Thyroid gland (tissue), 4 donors: ENCODE data around the gene ZNF282. TPM values are rescaled to one million over a fixed set of nuclear protein-coding genes. Genes with fewer than 3 reads are reported as not detected.

ENCODE experiments used
- DNase-seq, 2 donors: peaks; one replicate each; pipeline ENCODE4 v3.0.0-alpha.2; 2019
- H3K27ac ChIP-seq, 3 donors: fragments of 200-600 bp; sonication (generic); 1 replicate in 2 of 3; 2 replicates in 1 of 3; pipeline ENCODE4 v1.5.1; 2016 to 2019; ENCODE audit warnings: mild to moderate bottlenecking in 1 of 3, moderate library complexity in 1 of 3
- H3K27me3 ChIP-seq: fragments of 200-600 bp; sonication (generic); one replicate; pipeline ENCODE4 v1.5.1; 2019
- H3K36me3 ChIP-seq, 2 donors: fragments of 200-600 bp; sonication (generic); one replicate each; pipeline ENCODE4 v1.5.1; 2016 to 2019
- H3K4me1 ChIP-seq, 2 donors: fragments of 200-600 bp; sonication (generic); one replicate each; pipeline ENCODE4 v1.5.1; 2017 to 2019
- H3K4me3 ChIP-seq, 3 donors: fragments of 200-600 bp; sonication (generic); replicated peaks in 1 of 3; 1 replicate in 2 of 3; 2 replicates in 1 of 3; pipeline ENCODE4 v1.5.1; 2016; ENCODE audit warnings: mild to moderate bottlenecking in 1 of 3
- H3K9me3 ChIP-seq: fragments of 200-600 bp; sonication (generic); one replicate; pipeline ENCODE4 v1.5.1; 2017
- POLR2A ChIP-seq, 2 donors: fragments of 450-650 bp; IDR thresholded peaks; one replicate each; pipeline ENCODE4 v1.6.1; 2017; ENCODE audit warnings: antibody characterized with exemption in 2 of 2, mild to moderate bottlenecking in 2 of 2, moderate library complexity in 1 of 2
- WGBS, 2 donors: methylation state at CpG; one replicate each; pipeline ENCODE4 v1.1.5; 2017; 5-methylcytosine and 5-hydroxymethylcytosine counted together
- intact Hi-C: fragments of 100-400 bp; cut with DNase I; formaldehyde crosslinking; loops from one replicate; pipeline ENCODE4 v1.15.1; 2023
- total RNA-seq, 4 donors: library from RNA; depleted of rRNA; stranded (reverse); fragments of >200 nt; gene quantifications; one replicate each; pipeline ENCODE4 v1.2.3, GENCODE V29; 2016
- TF ChIP-seq, protein P1 (sequence below), 6 experiments: fragments of 200-600 bp in 3 of 6; fragments of 450-650 bp in 3 of 6; sonication (generic) in 3 of 6; IDR thresholded peaks; one replicate each; pipeline ENCODE4 v1.5.1; 2016 to 2019; ENCODE audit warnings: antibody characterized with exemption in 6 of 6, mild to moderate bottlenecking in 2 of 6, inconsistent platforms in 1 of 6, moderate library complexity in 1 of 6

Gene ZNF282
- total RNA-seq, 4 donors from 2014 or later = 13.8 to 28.5 (median 21.3) TPM

DNA sequence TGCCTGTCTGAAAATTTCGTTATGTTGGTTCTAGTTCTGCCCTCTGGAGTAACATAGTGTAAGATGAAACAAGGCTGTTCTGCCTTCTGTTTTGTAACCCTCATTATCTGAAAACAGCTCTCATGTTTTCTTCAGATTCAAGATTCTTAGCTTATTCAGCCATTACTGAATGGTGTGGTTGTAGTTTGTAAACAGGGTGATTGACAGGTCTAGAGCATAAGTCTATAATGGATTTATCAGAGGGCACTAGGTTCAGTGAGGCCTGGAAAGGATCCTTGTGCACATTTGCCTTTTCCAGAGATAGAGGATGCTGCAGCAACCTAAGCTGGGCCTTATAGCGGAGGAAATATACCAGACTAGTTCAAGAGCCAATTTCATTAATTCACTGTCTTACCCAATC lies 42.0 kb upstream of the ZNF282 start:
- H3K4me1 ChIP-seq = peaks cover 3 to 11% of the 10 kb centered on the region in 2 donors
- no peaks in the 10 kb centered on the region for H3K27me3 ChIP-seq
- H3K4me3 ChIP-seq = no peak overlapping the region
- intact Hi-C loops = no loop called here
- TF ChIP-seq POLR2A (IDR thresholded peaks at IDR 0.05) = no peak
- TF ChIP-seq, protein P1, sequence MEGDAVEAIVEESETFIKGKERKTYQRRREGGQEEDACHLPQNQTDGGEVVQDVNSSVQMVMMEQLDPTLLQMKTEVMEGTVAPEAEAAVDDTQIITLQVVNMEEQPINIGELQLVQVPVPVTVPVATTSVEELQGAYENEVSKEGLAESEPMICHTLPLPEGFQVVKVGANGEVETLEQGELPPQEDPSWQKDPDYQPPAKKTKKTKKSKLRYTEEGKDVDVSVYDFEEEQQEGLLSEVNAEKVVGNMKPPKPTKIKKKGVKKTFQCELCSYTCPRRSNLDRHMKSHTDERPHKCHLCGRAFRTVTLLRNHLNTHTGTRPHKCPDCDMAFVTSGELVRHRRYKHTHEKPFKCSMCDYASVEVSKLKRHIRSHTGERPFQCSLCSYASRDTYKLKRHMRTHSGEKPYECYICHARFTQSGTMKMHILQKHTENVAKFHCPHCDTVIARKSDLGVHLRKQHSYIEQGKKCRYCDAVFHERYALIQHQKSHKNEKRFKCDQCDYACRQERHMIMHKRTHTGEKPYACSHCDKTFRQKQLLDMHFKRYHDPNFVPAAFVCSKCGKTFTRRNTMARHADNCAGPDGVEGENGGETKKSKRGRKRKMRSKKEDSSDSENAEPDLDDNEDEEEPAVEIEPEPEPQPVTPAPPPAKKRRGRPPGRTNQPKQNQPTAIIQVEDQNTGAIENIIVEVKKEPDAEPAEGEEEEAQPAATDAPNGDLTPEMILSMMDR (IDR thresholded peaks at IDR 0.05) = no peak
- no peaks in the 10 kb centered on the region for H3K9me3 ChIP-seq
- WGBS, 2 donors = 91 to 100% methylated on average over 2 of the region's 2 CpGs
- no peak overlapping the region for H3K27ac ChIP-seq
- DNase-seq = no peak
- H3K36me3 ChIP-seq = peaks cover 0 to 5% of the 10 kb centered on the region in 2 donors

DNA sequence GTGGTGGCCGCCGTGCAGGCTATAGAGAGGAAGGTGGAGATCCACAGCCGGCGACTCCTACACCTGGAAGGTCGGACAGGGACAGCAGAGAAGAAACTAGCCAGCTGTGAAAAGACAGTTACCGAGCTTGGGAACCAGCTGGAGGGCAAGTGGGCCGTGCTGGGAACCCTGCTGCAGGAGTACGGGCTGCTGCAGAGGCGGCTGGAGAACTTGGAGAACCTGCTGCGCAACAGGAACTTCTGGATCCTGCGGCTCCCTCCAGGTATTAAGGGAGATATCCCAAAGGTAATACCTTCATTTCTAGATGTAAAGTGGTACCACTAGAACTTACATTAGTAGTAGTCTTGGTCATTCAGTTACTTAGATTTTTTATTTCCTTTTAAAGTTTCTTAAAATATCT lies 41.3 kb upstream of the ZNF282 start:
- H3K36me3 ChIP-seq = peaks cover 0 to 5% of the 10 kb centered on the region in 2 donors
- H3K27me3 ChIP-seq = no peaks in the 10 kb centered on the region
- WGBS, 2 donors = 92 to 94% methylated on average over 11 of the region's 11 CpGs
- intact Hi-C loops = no loop called here
- no peak for DNase-seq
- H3K27ac ChIP-seq = no peak overlapping the region
- H3K9me3 ChIP-seq = no peaks in the 10 kb centered on the region
- H3K4me1 ChIP-seq = peaks cover 0 to 8% of the 10 kb centered on the region in 2 donors
- no peak for TF ChIP-seq POLR2A (IDR thresholded peaks at IDR 0.05)
- TF ChIP-seq, protein P1 (IDR thresholded peaks at IDR 0.05) = no peak
- no peak overlapping the region for H3K4me3 ChIP-seq

DNA sequence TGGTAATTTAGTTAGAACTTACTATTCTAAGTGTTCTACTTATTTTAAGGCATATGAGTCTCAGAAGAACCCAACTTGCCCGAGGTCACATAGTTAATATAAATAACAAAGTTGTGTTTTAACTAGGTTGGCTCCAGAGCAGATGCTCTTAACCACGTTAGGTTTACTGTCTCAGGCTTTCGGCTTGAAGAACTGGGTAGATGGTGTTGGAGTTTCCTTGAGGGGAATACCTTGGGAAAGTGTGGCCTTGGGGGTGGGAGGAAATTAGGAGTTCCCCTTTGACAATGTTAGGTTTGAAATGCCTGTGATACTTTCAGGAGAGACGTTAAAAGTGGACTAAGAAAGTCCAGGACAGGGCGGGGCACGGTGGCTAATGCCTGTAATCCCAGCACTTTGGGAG lies 38.4 kb upstream of the ZNF282 start:
- no peak for TF ChIP-seq POLR2A (IDR thresholded peaks at IDR 0.05)
- TF ChIP-seq, protein P1 (IDR thresholded peaks at IDR 0.05) = no peak
- Histone ChIP-seq H3K9me3 (no peaks in the 10 kb centered on the region), H3K27me3 (no peaks in the 10 kb centered on the region), H3K4me1 (no peaks in the 10 kb centered on the region), H3K27ac (no peak overlapping the region), H3K36me3 (peaks cover 0 to 5% of the 10 kb centered on the region in 2 donors), H3K4me3 (no peak overlapping the region)
- intact Hi-C loops = no loop called here
- no peak for DNase-seq
- WGBS, 2 donors = 95 to 97% methylated on average over 6 of the region's 6 CpGs

DNA sequence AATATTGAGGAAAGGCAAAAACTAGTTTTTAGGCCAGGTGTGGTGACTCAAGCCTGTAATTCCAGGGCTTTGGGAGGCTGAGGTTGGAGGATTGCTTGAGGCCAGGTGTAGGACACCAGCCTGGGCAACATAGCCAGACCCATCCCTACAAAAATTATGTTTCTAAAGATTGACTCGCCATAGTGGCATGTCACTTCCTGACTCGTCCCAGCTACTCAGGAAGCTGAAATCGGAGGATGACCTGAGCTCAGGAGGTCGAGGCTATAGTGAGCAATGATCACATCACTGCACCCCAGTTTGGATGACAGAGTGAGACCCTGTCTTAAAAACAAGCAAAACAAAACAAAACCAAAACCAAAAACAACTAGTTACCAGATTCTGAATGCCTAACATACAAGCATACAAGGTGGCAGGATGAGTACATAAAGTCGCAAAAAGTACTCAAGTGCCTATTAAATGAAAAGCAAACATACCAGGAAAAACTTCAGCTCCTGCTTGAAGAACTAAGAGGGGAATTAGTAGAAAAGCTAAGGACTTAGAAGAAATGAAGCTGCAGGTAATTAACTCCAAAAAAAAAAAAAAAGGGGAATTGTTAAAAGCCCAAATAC lies 34.0 kb upstream of the ZNF282 start:
- intact Hi-C loops = no loop called here
- peaks cover 0 to 11% of the 10 kb centered on the region in 2 donors for H3K36me3 ChIP-seq
- H3K9me3 ChIP-seq = no peaks in the 10 kb centered on the region
- TF ChIP-seq, protein P1 (IDR thresholded peaks at IDR 0.05) = no peak
- TF ChIP-seq POLR2A (IDR thresholded peaks at IDR 0.05) = no peak
- no peaks in the 10 kb centered on the region for H3K27me3 ChIP-seq
- peaks cover 0 to 5% of the 10 kb centered on the region in 2 donors for H3K4me1 ChIP-seq
- DNase-seq = no peak
- 59 to 66% methylated on average over 5 of the region's 5 CpGs for WGBS, 2 donors
- no peak overlapping the region for H3K27ac ChIP-seq
- H3K4me3 ChIP-seq = no peak overlapping the region

DNA sequence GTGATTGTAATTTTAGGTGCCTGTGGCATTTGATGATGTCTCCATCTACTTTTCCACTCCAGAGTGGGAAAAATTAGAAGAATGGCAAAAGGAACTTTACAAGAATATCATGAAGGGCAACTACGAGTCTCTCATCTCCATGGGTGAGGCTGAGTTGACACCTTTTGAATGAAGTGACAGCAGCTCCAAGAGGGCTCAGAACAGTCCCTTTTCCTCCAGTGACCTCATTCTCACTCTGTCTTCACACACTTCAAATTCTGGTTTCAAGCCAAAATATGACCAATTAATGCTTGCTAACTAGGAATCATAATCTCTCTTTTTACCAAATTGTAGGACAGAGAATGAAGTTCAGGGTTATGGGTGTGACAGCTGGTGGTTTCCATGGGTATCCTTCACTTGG lies 29.2 kb upstream of the ZNF282 start:
- Histone ChIP-seq H3K27me3 (no peaks in the 10 kb centered on the region), H3K4me3 (no peak overlapping the region), H3K4me1 (peaks cover 0 to 5% of the 10 kb centered on the region in 2 donors), H3K9me3 (no peaks in the 10 kb centered on the region), H3K36me3 (peaks cover 31 to 32% of the 10 kb centered on the region in 2 donors), H3K27ac (no peak overlapping the region)
- intact Hi-C loops = no loop called here
- no peak for DNase-seq
- 85 to 87% methylated on average over 1 of the region's 1 CpG for WGBS, 2 donors
- TF ChIP-seq, protein P1 (IDR thresholded peaks at IDR 0.05) = no peak
- no peak for TF ChIP-seq POLR2A (IDR thresholded peaks at IDR 0.05)
